ENCODE results near the gene GRM4. TPM values are rescaled to one million over a fixed set of nuclear protein-coding genes. Genes with fewer than 3 reads are reported as not detected.

The GRM4 gene
- total RNA-seq, 2 donors from 2014 or later = 4.4 TPM; not detected in 1

- Histone ChIP-seq H3K9me3 (no peaks in the 10 kb centered on the region), H3K4me1 (replicated peaks) (no peaks in the 10 kb centered on the region), H3K4me3 (no peak overlapping the region), H3K27ac (no peak overlapping the region), H3K36me3 (no peaks in the 10 kb centered on the region), H3K27me3 (replicated peaks; ENCODE audit: insufficient read depth) (no peaks in the 10 kb centered on the region)
- no peak for DNase-seq (ENCODE audit: low spot score)
- TF ChIP-seq POLR2AphosphoS5 (IDR thresholded peaks at IDR 0.05) (no peak), POLR2A (IDR thresholded peaks at IDR 0.05) (no peak), CTCF (IDR thresholded peaks at IDR 0.05) (no peak)
- 72% methylated on average over 8 of the region's 8 CpGs for WGBS
- intact Hi-C loops (cut with DNase I) = no loop called here
Observed at GRCh38 chr6:34051331-34051919, 94.5 kb downstream of the GRM4 start.

- intact Hi-C loops (cut with DNase I) = no loop called here
- no peaks in the 10 kb centered on the region for H3K36me3 ChIP-seq
- H3K9me3 ChIP-seq = no peaks in the 10 kb centered on the region
- H3K27ac ChIP-seq = no peak overlapping the region
- TF ChIP-seq POLR2AphosphoS5 (IDR thresholded peaks at IDR 0.05) (no peak), POLR2A (IDR thresholded peaks at IDR 0.05) (no peak), CTCF (IDR thresholded peaks at IDR 0.05) (no peak)
- 97% methylated on average over 5 of the region's 5 CpGs for WGBS
- no peak overlapping the region for H3K4me3 ChIP-seq
- no peaks in the 10 kb centered on the region for H3K4me1 ChIP-seq (replicated peaks)
- DNase-seq (ENCODE audit: low spot score) = no peak
- H3K27me3 ChIP-seq (replicated peaks; ENCODE audit: insufficient read depth) = no peaks in the 10 kb centered on the region
Observed at GRCh38 chr6:34050691-34051090, 95.2 kb downstream of the GRM4 start.

- 87% methylated on average over 15 of the region's 15 CpGs for WGBS
- H3K4me1 ChIP-seq (replicated peaks) = no peaks in the 10 kb centered on the region
- intact Hi-C loops (cut with DNase I) = no loop called here
- no peak for DNase-seq (ENCODE audit: low spot score)
- no peak overlapping the region for H3K4me3 ChIP-seq
- H3K9me3 ChIP-seq = no peaks in the 10 kb centered on the region
- TF ChIP-seq POLR2AphosphoS5 (IDR thresholded peaks at IDR 0.05) (no peak), POLR2A (IDR thresholded peaks at IDR 0.05) (no peak), CTCF (IDR thresholded peaks at IDR 0.05) (no peak)
- no peak overlapping the region for H3K27ac ChIP-seq
- no peaks in the 10 kb centered on the region for H3K27me3 ChIP-seq (replicated peaks; ENCODE audit: insufficient read depth)
- no peaks in the 10 kb centered on the region for H3K36me3 ChIP-seq
Observed at GRCh38 chr6:34049395-34050342, 96.2 kb downstream of the GRM4 start.

- Histone ChIP-seq H3K9me3 (no peaks in the 10 kb centered on the region), H3K36me3 (no peaks in the 10 kb centered on the region), H3K27ac (no peak overlapping the region), H3K4me3 (no peak overlapping the region), H3K4me1 (replicated peaks) (no peaks in the 10 kb centered on the region), H3K27me3 (replicated peaks; ENCODE audit: insufficient read depth) (no peaks in the 10 kb centered on the region)
- 78% methylated on average over 15 of the region's 15 CpGs for WGBS
- no peak for DNase-seq (ENCODE audit: low spot score)
- TF ChIP-seq POLR2AphosphoS5 (IDR thresholded peaks at IDR 0.05) (no peak), POLR2A (IDR thresholded peaks at IDR 0.05) (no peak), CTCF (IDR thresholded peaks at IDR 0.05) (no peak)
- intact Hi-C loops (cut with DNase I) = no loop called here
Observed at GRCh38 chr6:34047913-34048867, 97.7 kb downstream of the GRM4 start.
